GM12878 (cell line): ENCODE measurements around the gene CRYGN. TPM values are rescaled to one million over a fixed set of nuclear protein-coding genes. Genes with fewer than 3 reads are reported as not detected.

ENCODE experiments used
- ATAC-seq: fragments of 200-7000 bp; cut with Tn5 transposase; 3 replicates; pipeline ENCODE4 v1.9.1; 2020; ENCODE audit warnings: mild to moderate bottlenecking, moderate library complexity
- BruUV-seq: library from RNA; stranded (reverse); fragments of 400-500 nt; replicated peaks from 2 replicates; lab custom pipeline; 2021; lab: Mats Ljungman, UMichigan
- CTCF ChIA-PET: fragments of 300-600 bp; sonication (Branson Sonifier 250); formaldehyde crosslinking; extraction: SDS; loops from one replicate; lab custom pipeline; 2021; ENCODE audit warnings: inconsistent platforms; lab: Yijun Ruan, JAX
- POLR2A ChIA-PET: fragments of 350-600 bp; formaldehyde crosslinking; extraction: SDS; loops from one replicate; lab custom pipeline; 2021; ENCODE audit warnings: inconsistent platforms; lab: Charles Lee
- RAD21 ChIA-PET: fragments of 300-600 bp; sonication (Branson Sonifier 250); formaldehyde crosslinking; loops from one replicate; lab custom pipeline; 2023; ENCODE audit warnings: antibody characterized with exemption; ENCODE audit not compliant: unreplicated experiment; lab: Charles Lee
- SMC1A ChIA-PET: fragments of 300-600 bp; sonication (Branson Sonifier 250); formaldehyde crosslinking; loops from one replicate; lab custom pipeline; 2023; ENCODE audit not compliant: unreplicated experiment, uncharacterized antibody; lab: Charles Lee
- DNase-seq: peaks from one replicate; pipeline ENCODE4 v3.0.0-alpha.2; 2011; ENCODE audit warnings: low read depth, low spot score
- FAIRE-seq: peaks from 3 replicates; lab custom pipeline; 2011; peaks lifted over from hg19 to GRCh38; lab: Jason Lieb, UNC
- H2AFZ ChIP-seq: 2 replicates; pipeline ENCODE4 v1.6.0; 2011; ENCODE audit warnings: low read depth, low read length, control low read depth; ENCODE audit not compliant: control insufficient read depth
- H3K27ac ChIP-seq: 2 replicates; pipeline ENCODE4 v1.5.1; 2011; ENCODE audit warnings: control low read depth; ENCODE audit not compliant: control insufficient read depth, insufficient read depth
- H3K27me3 ChIP-seq, 2 experiments: replicated peaks in 1 of 2; 2 replicates each; pipeline versions ENCODE4 v1.6.0 to v1.6.1; 2011; ENCODE audit warnings: low read length in 1 of 2; ENCODE audit not compliant: control insufficient read depth in 2 of 2, insufficient read depth in 2 of 2
- H3K36me3 ChIP-seq, 2 experiments: 2 replicates each; pipeline ENCODE4 v1.5.1; 2011; ENCODE audit warnings: low read length in 1 of 2; ENCODE audit not compliant: control insufficient read depth in 2 of 2, insufficient read depth in 2 of 2
- H3K4me1 ChIP-seq: 2 replicates; pipeline ENCODE4 v1.6.1; 2011; ENCODE audit warnings: mild to moderate bottlenecking, low read length, moderate library complexity, mixed read lengths; ENCODE audit not compliant: control insufficient read depth, insufficient read depth
- H3K4me2 ChIP-seq: 2 replicates; pipeline ENCODE4 v1.6.0; 2011; ENCODE audit warnings: control low read depth; ENCODE audit not compliant: control insufficient read depth, insufficient read depth
- H3K4me3 ChIP-seq: fragments of 200-600 bp; sonication (generic); 2 replicates; pipeline ENCODE4 v1.5.1; 2016
- H3K79me2 ChIP-seq: 2 replicates; pipeline ENCODE4 v1.6.0; 2011; ENCODE audit warnings: low read length; ENCODE audit not compliant: control insufficient read depth, insufficient read depth
- H3K9ac ChIP-seq: 2 replicates; pipeline ENCODE4 v1.8.0; 2011; ENCODE audit warnings: low read length, control low read depth, mixed read lengths; ENCODE audit not compliant: control insufficient read depth, insufficient read depth
- H3K9me3 ChIP-seq: replicated peaks from 3 replicates; pipeline ENCODE4 v1.5.1; 2011; ENCODE audit warnings: mild to moderate bottlenecking, low read length; ENCODE audit not compliant: control insufficient read depth, insufficient read depth
- H4K20me1 ChIP-seq: 2 replicates; pipeline ENCODE4 v1.6.0; 2011; ENCODE audit not compliant: control insufficient read depth, insufficient read depth
- CHD1 ChIP-seq: IDR thresholded peaks from 2 replicates; pipeline ENCODE4 v1.6.1; 2012; ENCODE audit warnings: low read depth, low read length, improper control_type of control experiment
- FOXK2 ChIP-seq: fragments of 450-650 bp; IDR thresholded peaks from 2 replicates; pipeline ENCODE4 v1.6.1; 2017; ENCODE audit warnings: mild to moderate bottlenecking, moderate library complexity
- HDGF ChIP-seq: fragments of 450-650 bp; IDR thresholded peaks from 2 replicates; pipeline ENCODE4 v1.6.1; 2016; ENCODE audit warnings: antibody characterized with exemption
- SRF ChIP-seq, 2 experiments: IDR thresholded peaks; 2 replicates each; pipeline ENCODE4 v1.6.1; 2011; ENCODE audit warnings: low read depth in 2 of 2, low read length in 2 of 2, mild to moderate bottlenecking in 1 of 2, moderate library complexity in 1 of 2
- SUZ12 ChIP-seq: fragments of 200-600 bp; sonication (generic); IDR thresholded peaks from one replicate; pipeline ENCODE4 v1.6.1; 2018; ENCODE audit warnings: antibody characterized with exemption, mild to moderate bottlenecking; ENCODE audit not compliant: unreplicated experiment
- TAF1 ChIP-seq: IDR thresholded peaks from 2 replicates; pipeline ENCODE4 v1.6.1; 2011; ENCODE audit warnings: mild to moderate bottlenecking, low read depth, low read length, borderline replicate concordance
- TCF12 ChIP-seq: IDR thresholded peaks from 2 replicates; pipeline ENCODE4 v1.6.1; 2011; ENCODE audit warnings: low read depth, mild to moderate bottlenecking, low read length
- WGBS: methylation state at CpG from one replicate; pipeline ENCODE4 v1.1.6; 2016; ENCODE audit warnings: low lambda C conversion rate; ENCODE audit not compliant: insufficient replicate concordance, insufficient coverage; ENCODE audit errors: missing lambda C conversion rate; 5-methylcytosine and 5-hydroxymethylcytosine counted together
- in situ Hi-C: fragments of 300-500 bp; cut with MboI; formaldehyde crosslinking; loops from 9 replicates; pipeline ENCODE4 v1.14.3; 2018; ENCODE audit warnings: mixed read lengths
- intact Hi-C: fragments of 100-400 bp; cut with micrococcal nuclease; formaldehyde crosslinking; loops from one replicate; pipeline ENCODE4 v1.14.2; 2022; ENCODE audit not compliant: unreplicated experiment
- polyA plus RNA-seq, 11 experiments: library from polyadenylated mRNA; depleted of rRNA in 4 of 11; unstranded in 6 of 11; stranded (reverse) in 5 of 11; fragments of >200 nt; fragmentation: Nextera tagmentation in 4 of 11; fragmentation: Illumina TruSeq in 1 of 11; extraction: Ambion mirVana in 4 of 11; extraction: Trizol in 1 of 11; gene quantifications; 1 replicate in 1 of 11; 2 replicates in 10 of 11; pipeline versions ENCODE4 v1.2.1 to v1.2.3, GENCODE V29; 2011 to 2016; ENCODE audit warnings: inconsistent platforms in 2 of 11, missing spikeins in 2 of 11, low read depth in 1 of 11
- total RNA-seq, 4 experiments: library from RNA; depleted of rRNA in 3 of 4; stranded (reverse); fragments of >200 nt in 3 of 4; fragmentation: Illumina TruSeq in 1 of 4; extraction: Trizol in 1 of 4; gene quantifications; 2 replicates each; pipeline versions ENCODE4 v1.2.1 to v1.2.3, GENCODE V29; 2013 to 2021

Gene CRYGN
- total and polyA plus RNA-seq, 10 of the 15 experiments (the other 5 are each of a cell fraction or from before 2014, with no cell fraction given), result not detected

DNA sequence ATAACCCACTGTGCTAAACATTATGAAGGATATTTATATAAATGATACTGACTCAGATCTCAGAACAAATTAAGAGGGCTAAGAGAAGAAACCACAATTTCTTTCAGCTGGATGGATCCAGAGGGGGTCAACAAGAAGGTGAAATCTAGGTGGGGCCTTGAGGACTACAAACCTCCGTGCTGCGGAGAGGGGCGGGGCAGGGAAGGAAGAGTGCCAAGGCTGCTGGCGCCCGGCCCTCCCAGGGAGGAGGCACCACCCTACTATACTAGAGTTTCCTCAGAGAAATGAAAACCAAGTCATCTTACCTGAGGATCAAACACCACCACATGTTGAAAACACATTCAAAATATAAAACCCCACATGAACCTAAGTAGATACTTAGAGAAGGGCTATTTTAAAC lies 29.3 kb upstream of the CRYGN start:
- POLR2A ChIA-PET, result no interaction called here
- H3K9ac ChIP-seq, result no peak overlapping the region
- intact Hi-C loops (no loop called here), in situ Hi-C loops (no loop called here)
- BruUV-seq, result no TSS peak
- H3K79me2 ChIP-seq, result peaks cover 18% of the 10 kb centered on the region
- peaks cover 45% of the 10 kb centered on the region for H3K4me1 ChIP-seq
- DNase-seq (no peak), FAIRE-seq (no peak), ATAC-seq (no peak)
- H3K36me3 ChIP-seq, result peaks cover 30 to 50% of the 10 kb centered on the region in 2 experiments
- peaks cover 9% of the 10 kb centered on the region; the same call in 2 of the 3 replicates for H3K9me3 ChIP-seq
- no peaks in the 10 kb centered on the region; the same call in 1 of the 2 replicates for H4K20me1 ChIP-seq
- H2AFZ ChIP-seq, result no peak overlapping the region
- no peak overlapping the region for H3K4me3 ChIP-seq
- SMC1A ChIA-PET, result interaction anchor here (4.6 kb wide), 1 partner anchor 47 kb away, joined by 27 read pairs; no protein-coding TSS in a partner anchor
- no peak for TF ChIP-seq SRF (IDR thresholded peaks at IDR 0.05; ENCODE audit: low read depth in 2 of 2, low read length in 2 of 2)
- TF ChIP-seq FOXK2, result no peak
- TF ChIP-seq TCF12, result no peak
- no peak for TF ChIP-seq CHD1
- TF ChIP-seq SUZ12, result no peak
- TF ChIP-seq HDGF, result no peak
- no peak for TF ChIP-seq TAF1
- H3K27me3 ChIP-seq, result no peaks in the 10 kb centered on the region
- H3K27ac ChIP-seq, result no peak overlapping the region
- WGBS, result 96% methylated on average over 5 of the region's 5 CpGs
- CTCF ChIA-PET, result no interaction called here
- no peak overlapping the region for H3K4me2 ChIP-seq
- RAD21 ChIA-PET, result interaction anchor here (0.9 kb wide), 1 partner anchor 51 kb away, joined by 3 read pairs; the partner anchor contains the start of gene RHEB
